HepG2 (cell line): Measurements from ENCODE around the gene ADAM10.

ENCODE experiments used
- CAMTA2 ChIP-seq: sonication (generic); formaldehyde crosslinking; IDR thresholded peaks from 2 replicates; pipeline ENCODE4 v1.4.0; 2020; ENCODE audit warnings: mild to moderate bottlenecking, missing genetic modification reagents, borderline replicate concordance
- CTCF ChIP-seq: sonication (generic); formaldehyde crosslinking; IDR thresholded peaks from 2 replicates; pipeline ENCODE4 v1.5.0; 2020; ENCODE audit warnings: mild to moderate bottlenecking, missing genetic modification reagents, moderate library complexity
- EP300 ChIP-seq, 3 experiments: sonication (generic) in 1 of 3; formaldehyde crosslinking in 1 of 3; IDR thresholded peaks; 2 replicates each; pipeline versions ENCODE4 v1.5.1 to v1.6.1; 2011 to 2020; ENCODE audit warnings: low read depth in 2 of 3, low read length in 2 of 3, borderline replicate concordance in 1 of 3, improper control_type of control experiment in 1 of 3, mild to moderate bottlenecking in 1 of 3, missing genetic modification reagents in 1 of 3, moderate library complexity in 1 of 3
- MAFF ChIP-seq: IDR thresholded peaks from 2 replicates; pipeline ENCODE4 v1.6.1; 2011; ENCODE audit warnings: low read depth, low read length, improper control_type of control experiment
- NR2F2 ChIP-seq: IDR thresholded peaks from 2 replicates; pipeline ENCODE4 v1.6.1; 2012; ENCODE audit warnings: low read depth, inconsistent platforms, borderline replicate concordance
- POLR2AphosphoS5 ChIP-seq: IDR thresholded peaks from 2 replicates; pipeline ENCODE4 v1.6.1; 2012; ENCODE audit warnings: low read depth, low read length
- RAD21 ChIP-seq: fragments of 450-650 bp; formaldehyde crosslinking; IDR thresholded peaks from 2 replicates; pipeline ENCODE4 v1.5.0; 2020; ENCODE audit warnings: mild to moderate bottlenecking
- SRSF9 ChIP-seq: fragments of 200-400 bp; formaldehyde crosslinking; IDR thresholded peaks from 2 replicates; pipeline ENCODE4 v1.6.1; 2018; ENCODE audit warnings: borderline replicate concordance, mild to moderate bottlenecking, low read depth, low read length; ENCODE audit not compliant: insufficient read depth, poor library complexity, severe bottlenecking
- ZNF484 ChIP-seq: sonication (generic); formaldehyde crosslinking; IDR thresholded peaks from 2 replicates; pipeline ENCODE4 v1.5.1; 2020; ENCODE audit warnings: mild to moderate bottlenecking, low read depth, missing genetic modification reagents, borderline replicate concordance
- ZNF766 ChIP-seq: sonication (generic); formaldehyde crosslinking; IDR thresholded peaks from 2 replicates; pipeline ENCODE4 v1.5.0; 2020; ENCODE audit warnings: missing genetic modification reagents, borderline replicate concordance

GRCh38 chr15:58682234-58682633, 67.3 kb downstream of the ADAM10 start:
- TF ChIP-seq MAFF (0 out of 2 replicates have a peak, but pooled peaks have one; percentile 14), EP300 (IDR thresholded peaks at IDR 0.05; ENCODE audit: low read depth in 2 of 2, low read length in 2 of 2) (no peak), EP300 (CRISPR knock-in tag; IDR thresholded peaks at IDR 0.05; ENCODE audit: borderline replicate concordance) (no peak), SRSF9 (no peak), NR2F2 (no peak), ZNF484 (CRISPR knock-in tag) (no peak), RAD21 (CRISPR knock-in tag) (no peak), CAMTA2 (CRISPR knock-in tag) (no peak), CTCF (no peak), POLR2AphosphoS5 (no peak), ZNF766 (no peak)
